ENCODE data around the gene PTGR1. TPM values are rescaled to one million over a fixed set of nuclear protein-coding genes. Genes with fewer than 3 reads are reported as not detected.

PTGR1 gene
- total RNA-seq (ENCODE audit: low replicate concordance) = 37.2 and 52.6 TPM in 2 replicates

DNA sequence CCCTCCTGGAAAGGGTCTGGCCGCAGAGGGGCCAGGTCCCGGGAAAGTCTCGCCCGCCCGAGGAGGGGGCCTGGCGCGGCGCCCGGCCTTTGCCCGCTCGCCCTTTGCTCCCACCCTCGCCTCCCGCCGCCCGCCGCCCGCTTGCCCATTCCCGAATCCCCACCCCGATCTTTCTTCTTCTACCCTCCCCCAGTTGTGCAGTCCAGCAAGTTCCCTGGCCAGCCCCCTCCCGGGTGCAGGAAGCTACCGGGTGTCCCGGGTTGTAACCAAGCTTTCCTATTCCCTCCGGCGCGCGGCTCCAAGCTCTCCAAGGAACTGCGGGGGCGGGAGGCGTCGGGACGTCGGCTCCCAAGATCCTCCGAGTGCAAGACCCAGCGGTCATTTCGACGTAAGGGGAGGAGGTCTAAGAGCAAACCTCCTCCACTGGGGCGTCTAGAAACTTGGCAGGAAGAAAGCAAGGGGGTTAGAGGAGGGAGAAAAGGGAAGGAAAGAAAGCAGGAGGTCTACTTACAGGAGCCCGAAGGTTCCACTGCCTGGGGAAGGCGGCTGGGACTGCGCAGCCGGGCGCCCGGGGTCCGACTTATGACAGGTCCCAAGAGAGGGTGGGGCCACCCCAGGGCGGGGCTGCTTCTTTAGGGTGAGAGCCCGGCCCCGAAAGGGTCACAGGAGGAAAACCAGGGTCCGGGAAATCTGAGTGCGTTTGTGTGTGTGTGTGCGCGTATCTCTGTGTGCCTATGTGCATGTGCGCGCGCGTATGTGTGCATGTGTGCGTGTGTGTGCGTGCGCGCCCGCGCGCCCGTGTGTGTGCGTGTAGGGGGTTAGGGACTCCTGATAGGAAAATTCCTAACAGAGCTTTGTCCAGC lies at the start of gene PTGR1:
PTGR1 (minus strand) TSS at position 556 of the 863 bp plus-strand sequence. CDS start 2,225 bp downstream, outside the sequence.

DNA sequence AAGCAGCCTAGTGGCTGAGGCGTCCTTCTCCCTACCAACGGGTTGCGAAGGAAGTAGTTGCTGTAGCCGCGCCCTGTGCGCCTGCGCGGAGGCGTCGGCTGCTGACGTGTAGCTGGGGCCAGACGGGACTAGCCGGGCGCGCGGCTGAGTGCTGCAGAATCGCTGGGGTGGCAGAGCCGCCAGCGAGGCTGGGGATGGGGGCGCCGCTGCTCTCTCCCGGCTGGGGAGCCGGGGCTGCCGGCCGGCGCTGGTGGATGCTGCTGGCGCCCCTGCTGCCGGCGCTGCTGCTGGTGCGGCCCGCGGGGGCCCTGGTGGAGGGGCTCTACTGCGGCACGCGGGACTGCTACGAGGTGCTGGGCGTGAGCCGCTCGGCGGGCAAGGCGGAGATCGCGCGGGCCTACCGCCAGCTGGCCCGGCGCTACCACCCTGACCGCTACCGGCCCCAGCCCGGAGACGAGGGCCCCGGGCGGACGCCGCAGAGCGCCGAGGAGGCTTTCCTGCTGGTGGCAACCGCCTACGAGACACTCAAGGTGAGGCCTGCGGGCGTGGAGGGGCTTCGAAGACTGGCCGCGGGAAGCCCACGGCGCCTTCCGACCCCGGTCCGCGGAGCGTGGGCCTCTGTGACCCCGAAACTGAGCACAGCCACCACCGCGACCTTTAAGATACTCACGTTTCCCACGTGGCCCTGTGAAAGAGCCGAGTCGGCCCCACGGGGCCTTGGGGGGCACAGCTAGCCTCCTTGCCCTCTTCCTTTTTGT lies 31.9 kb upstream of the PTGR1 start, which contains the start of gene DNAJC25:
DNAJC25 (plus strand) TSS at position 121 of the 758 bp plus-strand sequence; CDS start at position 195, 74 bp downstream.

DNA sequence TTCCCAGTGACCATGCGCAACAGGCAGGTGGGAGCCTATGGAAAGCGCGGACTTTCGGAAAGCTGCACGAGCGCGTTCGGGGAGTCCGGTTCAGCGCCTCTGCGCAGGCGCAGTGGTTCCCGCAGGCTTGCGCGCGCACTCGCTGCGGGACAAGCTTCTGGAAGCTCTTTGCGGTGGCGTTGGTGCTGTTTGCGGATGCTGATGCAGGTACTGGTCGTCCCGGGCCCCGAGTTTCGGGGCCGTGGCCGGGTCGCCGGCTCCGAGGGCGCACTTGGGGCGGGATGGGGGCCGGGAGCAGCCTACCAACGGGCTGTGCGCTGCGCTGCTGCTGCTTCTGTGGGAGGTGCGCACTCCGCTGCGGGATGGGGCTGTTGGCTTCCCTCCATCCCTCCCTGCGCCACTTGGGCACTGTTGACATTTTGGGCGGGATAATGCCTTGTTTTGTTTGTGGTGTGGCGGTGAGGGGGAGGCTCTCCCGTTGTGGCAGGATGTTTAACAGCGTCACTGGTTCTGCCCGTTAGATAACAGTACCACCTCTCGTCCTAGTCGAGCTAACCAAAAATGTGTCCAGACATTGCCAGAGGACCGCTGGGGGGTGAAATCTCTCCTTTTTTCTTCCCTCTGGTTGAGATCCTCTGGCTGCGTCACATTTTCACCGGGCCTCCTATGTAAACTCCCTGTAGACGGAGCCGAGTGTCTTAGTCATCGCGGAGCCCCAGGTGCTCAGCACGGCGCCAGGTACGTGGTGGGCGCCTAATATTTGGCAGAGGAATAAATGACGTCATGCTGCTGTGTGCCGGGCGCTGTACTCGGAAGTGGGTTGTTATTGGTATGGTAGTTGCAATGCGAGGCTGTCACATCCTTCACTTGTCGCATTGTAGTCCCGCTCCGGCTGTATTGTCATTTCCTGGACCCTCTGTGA lies 74.1 kb downstream of the PTGR1 start, which contains the start of gene ZNF483:
ZNF483 (plus strand) TSS at position 124 of the 922 bp plus-strand sequence. CDS start 2,217 bp downstream, outside the sequence.

Other genes starting within 250 kb of the PTGR1 start
- 56.9 and 81.3 TPM in 2 replicates for gene ECPAS, start 115.3 kb downstream of the PTGR1 start, total RNA-seq (ENCODE audit: low replicate concordance)
- gene ZNF483, start 74.5 kb downstream of the PTGR1 start, total RNA-seq (ENCODE audit: low replicate concordance) = 0.60 and 2.3 TPM in 2 replicates
- gene DNAJC25, start 31.7 kb upstream of the PTGR1 start, total RNA-seq (ENCODE audit: low replicate concordance) = 1.9 and 4.9 TPM in 2 replicates
- 19.4 and 48.6 TPM in 2 replicates for gene GNG10, start 62.0 kb upstream of the PTGR1 start, total RNA-seq (ENCODE audit: low replicate concordance)
- gene SHOC1, start 195.3 kb upstream of the PTGR1 start, total RNA-seq (ENCODE audit: low replicate concordance) = not detected in 2 replicates